ENCODE measurements around the gene RNF150.
A peak's percentile ranks its signal among the peaks of the same experiment; 100 is the strongest.

RNF150 gene

DNA sequence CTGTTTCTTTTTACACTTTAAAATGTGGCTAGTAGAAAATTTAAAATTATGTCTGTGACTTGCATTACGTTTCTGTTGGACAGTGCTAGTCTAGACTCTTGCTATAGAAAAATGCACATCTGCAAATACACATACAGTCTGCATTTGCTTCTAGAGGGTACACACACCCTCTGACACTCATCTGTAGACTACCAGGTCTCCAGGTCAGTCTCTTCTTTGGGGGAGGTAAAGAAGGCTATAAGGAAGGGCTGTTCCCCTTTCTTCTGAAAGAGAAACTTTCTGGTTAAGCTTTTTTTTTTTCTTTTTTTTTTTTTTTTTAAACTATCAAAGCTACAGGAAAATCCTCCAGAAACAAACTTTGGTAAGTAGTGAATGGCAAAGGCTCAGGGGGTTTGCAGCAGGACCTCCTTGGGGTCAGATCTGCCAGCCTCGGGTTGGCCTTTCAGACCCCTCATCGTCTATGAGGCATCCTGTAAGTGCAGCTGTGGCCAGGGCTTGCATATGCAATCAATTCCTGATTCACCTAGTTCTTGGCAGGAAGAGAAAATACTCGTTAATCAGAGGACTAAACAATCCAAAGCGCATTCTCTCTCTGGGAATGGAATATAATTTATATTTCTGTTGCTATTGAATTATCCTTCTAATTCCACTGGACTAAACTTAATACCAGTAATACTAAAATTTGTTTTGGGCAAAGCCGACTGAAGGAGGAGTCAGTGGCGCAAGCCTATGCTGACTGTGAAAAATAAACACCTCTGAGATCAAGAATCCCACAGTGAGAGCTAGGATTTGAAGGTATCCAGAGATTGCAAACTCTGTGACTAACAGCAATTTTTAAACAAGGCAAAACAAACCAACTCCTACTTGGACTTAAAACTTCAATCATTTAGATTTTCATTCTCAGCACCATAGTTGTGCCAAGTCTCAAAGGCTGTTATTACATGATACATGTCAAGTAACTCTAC is 267.7 kb downstream of the RNF150 start:
- DNase-seq = no peak
- TF ChIP-seq, protein P1, sequence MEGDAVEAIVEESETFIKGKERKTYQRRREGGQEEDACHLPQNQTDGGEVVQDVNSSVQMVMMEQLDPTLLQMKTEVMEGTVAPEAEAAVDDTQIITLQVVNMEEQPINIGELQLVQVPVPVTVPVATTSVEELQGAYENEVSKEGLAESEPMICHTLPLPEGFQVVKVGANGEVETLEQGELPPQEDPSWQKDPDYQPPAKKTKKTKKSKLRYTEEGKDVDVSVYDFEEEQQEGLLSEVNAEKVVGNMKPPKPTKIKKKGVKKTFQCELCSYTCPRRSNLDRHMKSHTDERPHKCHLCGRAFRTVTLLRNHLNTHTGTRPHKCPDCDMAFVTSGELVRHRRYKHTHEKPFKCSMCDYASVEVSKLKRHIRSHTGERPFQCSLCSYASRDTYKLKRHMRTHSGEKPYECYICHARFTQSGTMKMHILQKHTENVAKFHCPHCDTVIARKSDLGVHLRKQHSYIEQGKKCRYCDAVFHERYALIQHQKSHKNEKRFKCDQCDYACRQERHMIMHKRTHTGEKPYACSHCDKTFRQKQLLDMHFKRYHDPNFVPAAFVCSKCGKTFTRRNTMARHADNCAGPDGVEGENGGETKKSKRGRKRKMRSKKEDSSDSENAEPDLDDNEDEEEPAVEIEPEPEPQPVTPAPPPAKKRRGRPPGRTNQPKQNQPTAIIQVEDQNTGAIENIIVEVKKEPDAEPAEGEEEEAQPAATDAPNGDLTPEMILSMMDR (IDR thresholded peaks at IDR 0.05; ENCODE audit: low read depth, low read length) = no peak
- Histone ChIP-seq H3K27ac (no peak overlapping the region), H3K4me3 (ENCODE audit: low read depth, low read length) (no peak overlapping the region), H3K9me3 (ENCODE audit: severe bottlenecking) (no peaks in the 10 kb centered on the region), H3K27me3 (ENCODE audit: insufficient read depth, low read depth, severe bottlenecking) (no peaks in the 10 kb centered on the region), H3K36me3 (no peaks in the 10 kb centered on the region)

DNA sequence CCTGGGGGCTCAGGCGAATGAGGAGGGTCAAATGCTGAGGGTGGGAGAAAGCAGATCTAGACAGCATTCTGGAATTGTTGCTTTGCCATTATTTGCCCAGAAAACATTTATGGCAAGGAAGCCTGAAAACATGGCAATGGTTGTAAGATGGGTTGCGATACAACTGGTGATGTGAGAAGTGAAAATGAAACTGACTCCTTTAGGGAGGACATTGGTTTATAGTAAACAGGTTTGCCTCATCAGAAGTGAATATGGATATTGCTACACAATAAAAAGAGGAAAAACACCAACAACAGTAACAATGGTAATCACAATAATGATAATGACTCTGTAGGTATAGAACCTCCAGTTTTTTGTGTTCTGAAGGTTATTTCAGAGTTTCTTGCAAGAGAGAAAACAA is 270.1 kb downstream of the RNF150 start:
- TF ChIP-seq, protein P1 (IDR thresholded peaks at IDR 0.05; ENCODE audit: low read depth, low read length) = no peak
- no peaks in the 10 kb centered on the region for H3K27me3 ChIP-seq (ENCODE audit: insufficient read depth, low read depth, severe bottlenecking)
- no peak overlapping the region for H3K4me3 ChIP-seq (ENCODE audit: low read depth, low read length)
- H3K9me3 ChIP-seq (ENCODE audit: severe bottlenecking) = no peaks in the 10 kb centered on the region
- H3K36me3 ChIP-seq = no peaks in the 10 kb centered on the region
- DNase-seq = no peak
- H3K27ac ChIP-seq = no peak overlapping the region

DNA sequence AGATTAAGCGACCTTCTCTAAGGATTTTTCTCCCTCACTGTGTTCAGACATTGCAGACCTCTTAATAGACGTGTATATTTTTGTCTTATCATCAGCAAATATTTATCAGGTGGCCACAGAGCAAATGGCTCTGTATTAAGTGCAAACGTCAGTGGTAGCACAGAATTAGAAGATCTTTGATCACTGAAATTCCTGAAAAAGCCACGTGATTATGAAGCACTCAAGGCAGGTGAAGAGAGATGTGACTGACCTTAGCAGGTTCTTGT is 271.2 kb downstream of the RNF150 start:
- TF ChIP-seq, protein P1 (IDR thresholded peaks at IDR 0.05; ENCODE audit: low read depth, low read length) = no peak
- Histone ChIP-seq H3K36me3 (no peaks in the 10 kb centered on the region), H3K27me3 (ENCODE audit: insufficient read depth, low read depth, severe bottlenecking) (no peaks in the 10 kb centered on the region), H3K27ac (no peak overlapping the region), H3K4me3 (ENCODE audit: low read depth, low read length) (no peak overlapping the region), H3K9me3 (ENCODE audit: severe bottlenecking) (no peaks in the 10 kb centered on the region)
- no peak for DNase-seq

DNA sequence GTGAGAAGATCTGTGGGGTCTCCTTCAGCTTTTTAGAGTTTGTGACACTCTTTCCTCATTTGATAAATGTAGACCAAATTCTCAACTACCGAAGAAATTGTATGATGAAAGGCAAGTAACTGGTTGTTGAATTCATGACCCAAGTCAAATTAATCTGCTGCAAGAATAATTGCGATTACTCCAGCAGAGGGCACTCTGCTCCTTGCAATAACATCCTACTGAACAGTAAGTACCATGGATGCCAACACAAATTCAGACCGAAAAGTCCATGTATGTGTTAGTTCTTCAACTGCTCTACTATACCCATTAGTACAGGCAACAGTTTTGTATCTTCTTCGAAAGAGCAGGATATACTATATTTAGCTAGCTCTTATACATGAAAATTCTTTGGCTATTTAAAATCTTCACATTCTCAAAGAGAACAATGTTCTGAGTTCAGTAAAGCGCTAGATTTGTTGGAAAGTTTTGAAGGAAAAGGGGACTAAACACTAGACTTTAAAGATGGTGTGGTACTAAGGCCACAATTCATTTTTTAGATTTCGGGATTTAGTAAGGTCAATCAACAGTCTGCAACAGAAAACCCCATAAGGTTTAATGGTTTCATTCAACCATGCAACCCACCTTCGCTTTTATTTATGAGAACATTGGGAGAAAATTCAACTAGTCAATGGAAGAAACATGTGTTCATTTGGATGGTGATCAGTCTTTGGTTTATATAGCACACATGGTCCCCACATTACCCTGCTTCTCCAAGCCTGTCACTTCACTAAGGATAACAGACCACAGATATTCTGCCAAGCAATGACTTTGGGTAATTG is 271.7 kb downstream of the RNF150 start:
- Histone ChIP-seq H3K27ac (no peak overlapping the region), H3K36me3 (no peaks in the 10 kb centered on the region), H3K9me3 (ENCODE audit: severe bottlenecking) (no peaks in the 10 kb centered on the region), H3K27me3 (ENCODE audit: insufficient read depth, low read depth, severe bottlenecking) (no peaks in the 10 kb centered on the region), H3K4me3 (ENCODE audit: low read depth, low read length) (no peak overlapping the region)
- DNase-seq = peak; percentile 72
- TF ChIP-seq, protein P1 (IDR thresholded peaks at IDR 0.05; ENCODE audit: low read depth, low read length) = peak; percentile 75

DNA sequence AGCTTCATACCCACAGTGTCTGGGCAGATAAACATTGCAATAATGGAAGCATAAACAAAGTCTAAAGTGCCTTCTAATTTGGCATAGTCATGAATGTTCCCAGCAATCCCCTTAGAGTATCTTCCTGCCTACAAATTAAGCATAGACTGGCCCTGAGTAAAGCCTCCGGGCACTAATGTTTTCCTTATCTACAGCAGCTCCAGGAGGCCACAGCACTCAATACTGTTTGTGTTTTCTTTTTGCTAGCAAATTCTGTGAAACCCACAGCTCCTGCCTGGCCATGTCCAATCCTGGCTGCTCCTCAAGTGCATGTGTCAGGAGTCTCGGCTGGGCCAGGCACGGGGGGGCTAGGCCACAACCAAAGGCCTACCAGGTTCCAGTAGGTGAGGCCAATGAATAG is 274.4 kb downstream of the RNF150 start:
- H3K4me3 ChIP-seq (ENCODE audit: low read depth, low read length) = no peak overlapping the region
- TF ChIP-seq, protein P1 (IDR thresholded peaks at IDR 0.05; ENCODE audit: low read depth, low read length) = no peak
- H3K9me3 ChIP-seq (ENCODE audit: severe bottlenecking) = no peaks in the 10 kb centered on the region
- no peak overlapping the region for H3K27ac ChIP-seq
- no peaks in the 10 kb centered on the region for H3K27me3 ChIP-seq (ENCODE audit: insufficient read depth, low read depth, severe bottlenecking)
- H3K36me3 ChIP-seq = no peaks in the 10 kb centered on the region
- DNase-seq = no peak

Measured in WERI-Rb-1 (cell line).